ENCODE measurements around the gene ST8SIA5. TPM values are rescaled to one million over a fixed set of nuclear protein-coding genes. Genes with fewer than 3 reads are reported as not detected.

Gene ST8SIA5
- total and polyA plus RNA-seq, 2 of the 13 experiments (the other 11 are each of a cell fraction or from before 2014, with no cell fraction given), result 0.07 to 0.20 TPM

DNA sequence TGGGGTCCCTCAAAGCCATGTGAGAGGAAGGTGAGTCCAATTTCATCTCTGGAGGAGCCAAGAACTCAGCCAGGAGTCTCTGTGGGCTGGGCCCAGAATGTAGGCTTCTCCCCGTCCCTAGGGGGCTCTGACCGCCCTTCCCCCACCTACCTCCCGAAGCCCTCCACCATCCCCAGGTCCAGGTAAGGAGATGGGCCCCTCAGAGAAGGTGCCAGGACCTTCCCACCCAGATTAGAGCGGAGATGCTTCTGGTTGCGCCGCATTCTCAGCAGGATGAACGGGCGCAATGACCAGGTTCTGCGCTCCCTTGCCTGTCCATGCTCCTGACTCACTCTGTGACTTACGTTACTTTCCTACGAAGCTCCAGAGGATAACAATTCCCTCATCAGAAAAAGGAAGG is 23.0 kb downstream of the ST8SIA5 start:
- H3K4me2 ChIP-seq (ENCODE audit: low read depth, low read length), result no peak overlapping the region
- H3K4me1 ChIP-seq (ENCODE audit: insufficient read depth, low read length), result no peaks in the 10 kb centered on the region
- peaks cover 0 to 3% of the 10 kb centered on the region in 2 experiments; a peak in 1 of 5 replicates for H3K27me3 ChIP-seq (ENCODE audit: control insufficient read depth in 1 of 2, insufficient read depth in 2 of 2, low read length in 2 of 2)
- in situ Hi-C loops (cut with HindIII; ENCODE audit: extremely low pct_ligation_motif_present, low pct_unique_long_range_greater_than_20kb), result no loop called here
- TF ChIP-seq NCOA5 (CRISPR knock-in tag; IDR thresholded peaks at IDR 0.05) (no peak), ZNF816 (CRISPR knock-in tag; IDR thresholded peaks at IDR 0.05; ENCODE audit: borderline replicate concordance) (no peak), ESRRA (CRISPR knock-in tag; IDR thresholded peaks at IDR 0.05; ENCODE audit: low read depth) (no peak), ZNF879 (CRISPR knock-in tag; IDR thresholded peaks at IDR 0.05) (no peak), HOXA3 (CRISPR knock-in tag; IDR thresholded peaks at IDR 0.05) (no peak), ZBTB20 (CRISPR knock-in tag; IDR thresholded peaks at IDR 0.05; ENCODE audit: borderline replicate concordance, low read depth) (no peak)
- TF ChIP-seq, protein P1, sequence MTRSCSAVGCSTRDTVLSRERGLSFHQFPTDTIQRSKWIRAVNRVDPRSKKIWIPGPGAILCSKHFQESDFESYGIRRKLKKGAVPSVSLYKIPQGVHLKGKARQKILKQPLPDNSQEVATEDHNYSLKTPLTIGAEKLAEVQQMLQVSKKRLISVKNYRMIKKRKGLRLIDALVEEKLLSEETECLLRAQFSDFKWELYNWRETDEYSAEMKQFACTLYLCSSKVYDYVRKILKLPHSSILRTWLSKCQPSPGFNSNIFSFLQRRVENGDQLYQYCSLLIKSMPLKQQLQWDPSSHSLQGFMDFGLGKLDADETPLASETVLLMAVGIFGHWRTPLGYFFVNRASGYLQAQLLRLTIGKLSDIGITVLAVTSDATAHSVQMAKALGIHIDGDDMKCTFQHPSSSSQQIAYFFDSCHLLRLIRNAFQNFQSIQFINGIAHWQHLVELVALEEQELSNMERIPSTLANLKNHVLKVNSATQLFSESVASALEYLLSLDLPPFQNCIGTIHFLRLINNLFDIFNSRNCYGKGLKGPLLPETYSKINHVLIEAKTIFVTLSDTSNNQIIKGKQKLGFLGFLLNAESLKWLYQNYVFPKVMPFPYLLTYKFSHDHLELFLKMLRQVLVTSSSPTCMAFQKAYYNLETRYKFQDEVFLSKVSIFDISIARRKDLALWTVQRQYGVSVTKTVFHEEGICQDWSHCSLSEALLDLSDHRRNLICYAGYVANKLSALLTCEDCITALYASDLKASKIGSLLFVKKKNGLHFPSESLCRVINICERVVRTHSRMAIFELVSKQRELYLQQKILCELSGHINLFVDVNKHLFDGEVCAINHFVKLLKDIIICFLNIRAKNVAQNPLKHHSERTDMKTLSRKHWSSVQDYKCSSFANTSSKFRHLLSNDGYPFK (CRISPR knock-in tag; IDR thresholded peaks at IDR 0.05; ENCODE audit: borderline replicate concordance), result no peak
- DNase-seq (ENCODE audit: low spot score) (no peak), ATAC-seq (no peak), FAIRE-seq (no peak)
- H3K36me3 ChIP-seq (replicated peaks in 1 of 2; ENCODE audit: control insufficient read depth in 1 of 2, insufficient read depth in 2 of 2, low read length in 2 of 2), result no peaks in the 10 kb centered on the region
- H2AFZ ChIP-seq (ENCODE audit: low read length), result no peak overlapping the region
- no peak overlapping the region for H3K27ac ChIP-seq (ENCODE audit: extremely low read length, insufficient read depth, low read length)
- no peaks in the 10 kb centered on the region; the same call in 1 of the 2 replicates for H3K9me3 ChIP-seq (ENCODE audit: low read length)
- no TSS peak for BruUV-seq (replicated peaks)
- ChIA-PET POLR2A (no interaction called here), CTCF (ENCODE audit: low intra/inter-chr PET ratio, low total read pairs) (no interaction called here)
- no peaks in the 10 kb centered on the region for H4K20me1 ChIP-seq (ENCODE audit: insufficient read depth, low read length)
- intact Hi-C loops (cut with micrococcal nuclease; ENCODE audit: unreplicated experiment), result no loop called here
- H3K4me3 ChIP-seq (replicated peaks in 1 of 3; ENCODE audit: insufficient read depth in 1 of 3, low read depth in 2 of 3, low read length in 3 of 3), result no peak overlapping the region
- no peaks in the 10 kb centered on the region for H3K79me2 ChIP-seq (ENCODE audit: insufficient read depth, low read length)
- 19% methylated on average over 5 of the region's 11 CpGs for WGBS (ENCODE audit: low lambda C conversion rate)
- H3K9ac ChIP-seq (ENCODE audit: insufficient read depth, low read depth, low read length), result no peak overlapping the region
